ENCODE data around the gene DZIP1L. TPM values are rescaled to one million over a fixed set of nuclear protein-coding genes. Genes with fewer than 3 reads are reported as not detected.

Gene DZIP1L
- total RNA-seq, 1 experiment from 2014 or later, result 6.2 TPM

DNA sequence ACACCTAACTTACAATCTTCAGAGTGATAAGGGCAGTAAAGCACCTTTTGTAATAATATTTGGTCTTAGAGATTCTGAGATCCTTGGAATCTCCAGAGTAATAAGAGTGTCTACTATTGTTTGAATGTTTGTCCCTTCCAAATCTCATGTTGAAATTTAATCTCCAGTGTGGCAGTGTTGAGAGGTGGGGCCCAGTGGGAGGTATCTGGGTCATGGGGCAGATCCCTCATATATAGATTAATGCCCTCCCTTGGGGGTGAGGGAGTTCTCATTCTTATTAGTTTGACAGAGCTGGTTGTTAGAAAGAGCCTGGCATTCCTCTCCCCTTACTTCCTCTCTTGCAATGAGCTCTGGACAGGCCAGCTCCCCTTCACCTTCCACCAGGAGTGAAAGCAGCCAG, 16.0 kb downstream of the DZIP1L start:
- no peaks in the 10 kb centered on the region for H3K27me3 Mint-ChIP-seq (ENCODE audit: insufficient read depth, unreplicated experiment)
- POLR2A ChIA-PET, result interaction anchor here (0.9 kb wide), 1 partner anchor 17 kb away, joined by 3 read pairs; no protein-coding TSS in a partner anchor

DNA sequence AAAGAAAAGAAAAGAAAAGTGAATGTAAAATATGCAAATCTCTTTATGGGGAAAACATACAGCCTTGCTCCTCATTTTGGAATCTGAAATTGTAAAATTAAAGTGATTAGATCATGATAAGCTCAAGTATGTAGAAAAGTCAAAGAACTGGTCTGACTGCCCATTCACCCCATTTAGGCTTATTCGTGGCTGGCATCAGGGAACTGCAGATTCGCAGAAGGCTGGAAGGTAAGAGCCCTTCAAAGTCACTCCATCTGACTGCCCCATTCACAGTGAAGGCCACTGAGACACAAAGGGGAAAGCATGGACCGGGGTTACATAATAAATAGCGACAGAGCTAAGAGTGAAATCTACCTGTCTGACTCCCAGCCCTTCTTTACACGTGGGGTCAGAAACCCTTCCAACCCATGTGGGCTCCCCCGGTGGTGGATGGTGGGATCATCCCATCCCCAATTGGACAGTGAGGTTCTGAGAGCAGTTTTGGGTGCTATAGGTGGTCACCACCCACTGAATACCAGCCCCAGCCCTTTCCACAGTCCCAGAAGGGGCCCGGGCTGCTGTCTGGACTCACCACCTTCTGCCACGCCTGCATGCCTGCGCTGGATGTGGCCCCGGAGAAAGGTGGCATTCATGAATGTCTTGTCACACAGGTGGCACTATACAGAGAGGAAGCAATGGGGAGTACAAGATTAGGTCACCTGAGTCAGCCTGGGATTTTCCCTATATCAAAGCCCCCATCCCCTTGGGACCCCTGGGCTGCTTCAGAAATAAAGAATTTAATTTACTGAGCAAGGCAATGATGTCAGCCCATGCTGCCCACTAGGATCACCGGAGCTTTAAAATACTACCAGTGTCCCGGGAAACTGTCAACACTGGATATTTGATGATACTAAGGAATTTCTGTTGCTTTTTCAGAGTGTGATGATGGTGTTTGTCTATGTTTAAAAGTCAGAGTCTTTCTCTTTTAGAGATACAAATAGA, 17.9 kb downstream of the DZIP1L start:
- H3K27me3 Mint-ChIP-seq (ENCODE audit: insufficient read depth, unreplicated experiment), result no peaks in the 10 kb centered on the region
- peaks cover 7% of the 10 kb centered on the region for H3K9me3 Mint-ChIP-seq (ENCODE audit: unreplicated experiment)
- ChIA-PET CTCF (interaction anchor here (0.7 to 1.2 kb wide), 6 partner anchors 10 to 30 kb away, joined by 3 to 5 read pairs (median 3); no protein-coding TSS in a partner anchor), POLR2A (interaction anchor here (1.2 kb wide), 1 partner anchor 15 kb away, joined by 3 read pairs; no protein-coding TSS in a partner anchor)
- DNase-seq (ENCODE audit: unreplicated experiment), result no peak
- peaks cover 8% of the 10 kb centered on the region for H3K36me3 Mint-ChIP-seq (ENCODE audit: insufficient read depth, unreplicated experiment)
- H3K4me1 Mint-ChIP-seq (ENCODE audit: insufficient read depth, unreplicated experiment), result no peaks in the 10 kb centered on the region
- H3K27ac Mint-ChIP-seq (ENCODE audit: low read depth, unreplicated experiment), result no peak overlapping the region
- no TSS peak for BruUV-seq (replicated peaks)
- no peak overlapping the region for H3K4me3 Mint-ChIP-seq (ENCODE audit: unreplicated experiment)
- intact Hi-C loops (cut with micrococcal nuclease), result no loop called here
- TF ChIP-seq, protein P1, sequence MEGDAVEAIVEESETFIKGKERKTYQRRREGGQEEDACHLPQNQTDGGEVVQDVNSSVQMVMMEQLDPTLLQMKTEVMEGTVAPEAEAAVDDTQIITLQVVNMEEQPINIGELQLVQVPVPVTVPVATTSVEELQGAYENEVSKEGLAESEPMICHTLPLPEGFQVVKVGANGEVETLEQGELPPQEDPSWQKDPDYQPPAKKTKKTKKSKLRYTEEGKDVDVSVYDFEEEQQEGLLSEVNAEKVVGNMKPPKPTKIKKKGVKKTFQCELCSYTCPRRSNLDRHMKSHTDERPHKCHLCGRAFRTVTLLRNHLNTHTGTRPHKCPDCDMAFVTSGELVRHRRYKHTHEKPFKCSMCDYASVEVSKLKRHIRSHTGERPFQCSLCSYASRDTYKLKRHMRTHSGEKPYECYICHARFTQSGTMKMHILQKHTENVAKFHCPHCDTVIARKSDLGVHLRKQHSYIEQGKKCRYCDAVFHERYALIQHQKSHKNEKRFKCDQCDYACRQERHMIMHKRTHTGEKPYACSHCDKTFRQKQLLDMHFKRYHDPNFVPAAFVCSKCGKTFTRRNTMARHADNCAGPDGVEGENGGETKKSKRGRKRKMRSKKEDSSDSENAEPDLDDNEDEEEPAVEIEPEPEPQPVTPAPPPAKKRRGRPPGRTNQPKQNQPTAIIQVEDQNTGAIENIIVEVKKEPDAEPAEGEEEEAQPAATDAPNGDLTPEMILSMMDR (IDR thresholded peaks at IDR 0.05; ENCODE audit: unreplicated experiment), result peak; percentile 44

More for the DNA sequence above, 16.0 kb downstream of the DZIP1L start:
- BruUV-seq (replicated peaks), result no TSS peak
- no peak for DNase-seq (ENCODE audit: unreplicated experiment)
- CTCF ChIA-PET, result interaction anchor here (0.6 to 0.9 kb wide), 3 partner anchors 30 to 82 kb away, joined by 3 to 4 read pairs (median 3); partner anchors contain the start of gene A4GNT
- H3K36me3 Mint-ChIP-seq (ENCODE audit: insufficient read depth, unreplicated experiment), result peaks cover 8% of the 10 kb centered on the region
- H3K27ac Mint-ChIP-seq (ENCODE audit: low read depth, unreplicated experiment), result no peak overlapping the region
- no peaks in the 10 kb centered on the region for H3K4me1 Mint-ChIP-seq (ENCODE audit: insufficient read depth, unreplicated experiment)
- TF ChIP-seq, protein P1 (IDR thresholded peaks at IDR 0.05; ENCODE audit: unreplicated experiment), result no peak
- intact Hi-C loops (cut with micrococcal nuclease), result no loop called here
- H3K9me3 Mint-ChIP-seq (ENCODE audit: unreplicated experiment), result no peaks in the 10 kb centered on the region
- H3K4me3 Mint-ChIP-seq (ENCODE audit: unreplicated experiment), result no peak overlapping the region

DNA sequence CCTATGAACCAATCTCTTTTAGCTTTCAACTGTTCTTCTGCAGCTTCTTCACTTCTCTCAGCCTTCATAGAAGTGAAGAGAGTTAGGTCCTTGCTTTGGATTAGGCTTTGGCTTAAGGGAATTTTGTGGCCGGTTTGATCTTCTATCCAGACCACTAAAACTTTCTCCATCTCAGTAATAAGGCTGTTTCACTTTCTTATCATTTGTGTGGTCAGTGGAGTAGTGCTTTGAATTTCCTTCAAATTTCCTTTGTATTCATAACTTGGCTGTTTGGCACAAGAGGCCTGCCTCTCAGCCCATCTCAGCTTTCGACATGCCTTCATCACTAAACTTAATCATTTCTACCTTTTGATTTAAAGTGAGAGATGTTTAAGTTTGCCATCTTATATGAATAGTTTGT, 21.7 kb downstream of the DZIP1L start:
- Mint-ChIP-seq H3K36me3 (ENCODE audit: insufficient read depth, unreplicated experiment) (peaks cover 6% of the 10 kb centered on the region), H3K4me3 (ENCODE audit: unreplicated experiment) (no peak overlapping the region), H3K27ac (ENCODE audit: low read depth, unreplicated experiment) (no peak overlapping the region), H3K4me1 (ENCODE audit: insufficient read depth, unreplicated experiment) (peaks cover 15% of the 10 kb centered on the region), H3K27me3 (ENCODE audit: insufficient read depth, unreplicated experiment) (no peaks in the 10 kb centered on the region), H3K9me3 (ENCODE audit: unreplicated experiment) (peaks cover 8% of the 10 kb centered on the region)
- no TSS peak for BruUV-seq (replicated peaks)
- ChIA-PET POLR2A (interaction anchor here (1.1 kb wide), 1 partner anchor 11 kb away, joined by 3 read pairs; no protein-coding TSS in a partner anchor), CTCF (interaction anchor here (0.9 to 3.5 kb wide), 4 partner anchors 11 to 25 kb away, joined by 3 to 17 read pairs (median 8); no protein-coding TSS in a partner anchor)
- TF ChIP-seq, protein P1 (IDR thresholded peaks at IDR 0.05; ENCODE audit: unreplicated experiment), result no peak
- DNase-seq (ENCODE audit: unreplicated experiment), result no peak
- intact Hi-C loops (cut with micrococcal nuclease), result no loop called here

DNA sequence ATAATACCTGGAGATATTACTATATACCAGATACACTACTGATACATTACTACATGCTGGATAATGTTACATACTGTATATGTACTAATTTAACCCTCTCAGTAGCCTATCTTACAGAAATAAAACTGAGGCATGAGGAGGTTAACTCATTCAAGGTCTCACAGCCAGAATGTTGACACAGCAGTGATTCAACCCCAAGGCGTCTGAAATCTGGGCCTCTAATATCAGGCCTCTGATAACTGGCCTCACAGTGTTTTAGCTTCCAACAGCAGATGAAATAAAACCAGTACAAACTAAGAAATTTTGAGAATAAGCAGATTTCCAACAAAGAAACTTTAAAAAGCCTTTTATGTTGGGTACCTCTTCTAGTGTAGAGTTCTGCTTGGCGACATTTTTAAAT, 23.4 kb downstream of the DZIP1L start:
- CTCF ChIA-PET, result interaction anchor here (0.9 to 1.1 kb wide), 3 partner anchors 9 to 27 kb away, joined by 3 to 4 read pairs (median 4); no protein-coding TSS in a partner anchor
- no peaks in the 10 kb centered on the region for H3K27me3 Mint-ChIP-seq (ENCODE audit: insufficient read depth, unreplicated experiment)
- no peak for DNase-seq (ENCODE audit: unreplicated experiment)
- POLR2A ChIA-PET, result no interaction called here
- BruUV-seq (replicated peaks), result no TSS peak
- TF ChIP-seq, protein P1 (IDR thresholded peaks at IDR 0.05; ENCODE audit: unreplicated experiment), result no peak
- intact Hi-C loops (cut with micrococcal nuclease), result no loop called here
- H3K9me3 Mint-ChIP-seq (ENCODE audit: unreplicated experiment), result peaks cover 8% of the 10 kb centered on the region
- peaks cover 15% of the 10 kb centered on the region for H3K4me1 Mint-ChIP-seq (ENCODE audit: insufficient read depth, unreplicated experiment)
- H3K4me3 Mint-ChIP-seq (ENCODE audit: unreplicated experiment), result no peak overlapping the region
- H3K27ac Mint-ChIP-seq (ENCODE audit: low read depth, unreplicated experiment), result no peak overlapping the region
- peaks cover 11% of the 10 kb centered on the region for H3K36me3 Mint-ChIP-seq (ENCODE audit: insufficient read depth, unreplicated experiment)

All from MCF 10A (cell line).